CD4-positive, alpha-beta T cell treated with Interferon gamma for 1 hour (primary cell): ENCODE measurements around the gene CARD9.

Experiments used
- DNase-seq: peaks from one replicate; pipeline ENCODE4 v3.0.0-alpha.2; 2020

The CARD9 gene

DNA sequence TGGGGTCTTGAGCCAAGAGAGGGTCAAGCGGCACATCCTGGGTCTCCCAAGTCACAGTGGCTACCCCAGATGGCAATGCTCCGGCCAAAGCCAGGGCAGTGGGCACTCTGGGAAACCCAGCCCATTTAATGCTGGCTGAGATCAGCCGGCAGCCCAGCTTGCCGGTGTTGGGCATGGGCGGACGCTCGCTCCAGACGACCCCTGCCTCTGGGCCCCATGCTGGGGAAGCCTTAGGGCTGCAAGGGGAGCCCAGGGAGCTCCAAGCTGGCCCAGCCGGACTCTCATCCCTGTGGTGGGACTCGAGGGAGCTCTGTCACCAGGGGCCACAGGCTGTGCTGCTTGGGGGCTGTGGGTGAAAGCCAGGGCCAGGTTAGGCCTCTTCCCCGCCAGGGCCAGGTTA is 5.9 kb upstream of the CARD9 start:
- DNase-seq, result no peak

DNA sequence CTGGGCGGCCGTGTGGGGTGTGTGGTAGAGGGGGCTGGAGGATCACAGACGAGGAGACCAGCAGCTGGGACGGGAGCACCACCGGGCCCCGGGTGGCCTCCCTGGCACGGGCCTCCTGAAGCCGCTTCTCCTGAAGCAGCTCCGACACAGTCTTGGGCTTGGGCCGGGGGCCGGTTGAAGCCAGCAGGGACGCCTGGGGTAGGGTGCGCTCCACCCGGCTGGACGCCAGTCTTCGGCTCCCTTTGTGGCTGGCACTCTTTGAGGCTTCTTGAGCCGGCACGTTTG is 5.5 kb upstream of the CARD9 start:
- no peak for DNase-seq

DNA sequence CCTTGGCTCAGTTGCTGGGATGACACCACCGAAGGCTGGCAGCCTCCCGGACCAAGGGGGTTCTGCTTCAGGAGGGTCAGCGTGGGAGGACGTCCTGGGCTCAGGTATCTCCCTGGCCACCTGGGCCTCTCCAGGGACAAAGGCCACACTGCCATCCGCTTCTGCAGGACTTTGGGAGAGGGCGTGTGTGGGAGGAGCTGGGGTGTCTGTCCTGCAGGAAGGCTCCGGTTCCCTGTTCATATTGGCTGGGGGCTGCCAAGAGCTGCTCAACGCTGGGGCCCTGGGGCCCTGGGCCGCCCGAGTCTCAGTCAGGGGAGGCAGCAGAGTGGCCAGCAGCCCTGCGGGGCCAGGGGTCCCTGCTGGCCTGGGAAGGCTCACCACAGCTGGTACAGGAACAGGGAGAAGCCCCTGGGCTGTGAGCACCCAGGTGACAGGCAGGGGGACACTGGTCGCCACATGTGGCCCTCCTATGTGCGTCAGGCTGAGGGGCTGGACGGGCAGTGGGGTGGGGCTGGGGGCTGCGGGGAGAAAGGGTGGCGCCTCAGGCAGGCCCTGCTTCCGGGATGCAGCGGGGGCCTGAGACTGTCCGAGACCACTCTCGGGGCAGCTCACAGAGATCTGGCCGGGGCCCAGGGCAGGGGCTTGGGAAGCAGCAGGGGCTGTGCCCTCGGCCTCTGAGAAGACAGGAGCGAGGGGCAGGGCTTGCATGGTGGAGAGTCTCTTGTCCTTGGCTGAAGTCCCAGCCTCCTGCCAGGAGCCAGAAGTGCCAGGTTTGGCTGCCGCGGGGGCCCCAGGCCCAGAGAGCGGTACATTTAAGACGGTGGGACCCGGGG is 4.9 kb upstream of the CARD9 start:
- no peak for DNase-seq

DNA sequence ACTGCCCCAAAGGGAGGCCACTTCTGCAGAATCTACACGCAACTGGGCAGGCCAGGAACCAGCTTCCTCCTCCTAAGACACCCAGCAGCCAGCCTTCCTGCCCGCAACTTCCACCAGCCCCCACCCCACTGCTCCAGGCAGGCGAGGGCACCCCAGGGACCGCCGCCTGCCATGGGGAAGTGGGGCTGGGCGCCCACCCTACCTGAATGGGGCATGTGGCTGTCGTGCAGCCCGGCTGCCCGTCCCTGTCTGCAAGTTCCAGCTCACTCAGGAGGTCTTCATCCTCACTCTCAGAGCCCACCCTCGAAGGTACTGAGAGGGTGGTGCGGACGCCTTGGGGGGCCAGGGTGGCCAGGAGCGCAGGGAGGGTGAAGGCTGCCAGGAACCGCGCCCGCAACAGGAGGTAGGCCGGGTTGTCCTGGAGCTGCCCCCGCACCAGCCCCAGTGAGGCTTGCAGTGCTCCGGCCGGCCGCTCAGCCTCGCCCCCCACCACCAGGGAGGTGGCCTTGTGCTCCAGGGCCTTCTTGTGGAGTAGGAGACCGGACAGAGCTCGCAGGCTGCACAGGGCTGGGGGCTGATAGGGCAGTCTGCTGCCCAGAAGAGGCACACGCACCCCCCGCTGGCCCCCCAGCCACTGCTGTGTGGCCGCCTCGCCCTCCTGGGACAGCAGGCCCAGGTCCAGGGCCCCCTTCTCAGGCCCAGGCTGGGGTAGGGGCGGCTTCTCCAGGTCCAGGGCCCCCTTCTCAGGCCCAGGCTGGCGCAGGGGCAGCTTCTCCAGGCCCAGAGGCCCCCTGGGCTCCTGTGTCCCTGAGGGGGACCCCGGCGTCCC is 4.1 kb upstream of the CARD9 start:
- no peak for DNase-seq

DNA sequence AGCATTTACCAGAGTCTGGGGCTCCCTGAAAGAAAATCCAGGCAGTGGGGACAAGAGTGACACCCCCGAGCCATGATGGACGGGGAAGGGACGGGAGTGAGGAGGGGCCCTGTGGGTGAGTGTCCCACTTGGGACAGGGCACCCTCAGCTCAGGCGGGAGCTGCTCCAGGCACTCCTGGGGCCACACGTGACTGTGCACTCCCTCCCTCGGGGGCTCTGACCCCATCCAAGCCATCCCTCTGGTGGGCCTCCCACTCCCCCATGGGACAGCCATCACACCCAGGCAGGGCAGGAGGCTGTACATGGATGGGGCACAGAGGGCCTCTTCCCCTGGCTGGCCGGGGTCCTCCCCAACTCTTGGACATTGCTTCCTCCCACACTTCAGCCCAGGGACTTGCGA is 3.0 kb upstream of the CARD9 start:
- DNase-seq, result no peak

DNA sequence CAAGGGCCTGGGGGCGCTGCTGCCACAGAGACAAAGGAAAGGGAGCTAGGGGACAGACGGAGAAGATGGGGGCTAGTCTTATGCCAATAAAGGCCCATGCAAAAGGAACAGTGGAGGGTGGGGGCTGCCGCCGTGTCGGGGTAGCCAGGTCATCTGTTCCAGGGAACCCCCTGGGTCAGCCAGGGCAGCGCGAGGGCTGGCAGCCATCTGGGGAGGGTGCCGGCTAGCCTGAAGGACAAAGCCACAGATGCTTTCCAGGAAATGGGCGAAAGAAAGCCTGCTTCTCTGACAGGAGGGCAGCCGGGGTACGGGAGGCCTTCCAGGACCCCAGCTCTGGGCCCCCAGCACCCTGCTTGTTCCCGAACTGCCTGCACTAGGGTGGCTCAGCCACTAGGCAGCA is 1.6 kb upstream of the CARD9 start:
- no peak for DNase-seq

DNA sequence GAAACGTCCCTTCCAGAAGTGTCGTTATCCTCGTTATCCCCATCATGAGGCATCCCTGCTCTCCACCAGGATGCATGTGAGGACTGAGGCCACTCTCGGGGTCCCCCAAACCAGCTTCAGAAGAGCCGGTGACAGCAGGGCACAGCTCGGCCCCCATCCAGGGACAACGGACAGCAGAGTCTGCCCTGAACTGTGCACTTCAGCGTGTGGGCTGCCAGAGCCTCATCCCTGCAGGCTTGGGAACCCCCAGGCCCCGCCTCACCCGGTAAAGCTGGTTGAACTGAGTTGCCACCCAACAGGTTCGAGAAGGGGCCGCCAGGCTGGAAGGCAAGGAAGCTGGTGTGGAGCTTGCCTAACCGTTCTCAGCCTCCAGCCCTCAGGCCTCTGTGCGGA is 710 bp upstream of the CARD9 start:
- no peak for DNase-seq

DNA sequence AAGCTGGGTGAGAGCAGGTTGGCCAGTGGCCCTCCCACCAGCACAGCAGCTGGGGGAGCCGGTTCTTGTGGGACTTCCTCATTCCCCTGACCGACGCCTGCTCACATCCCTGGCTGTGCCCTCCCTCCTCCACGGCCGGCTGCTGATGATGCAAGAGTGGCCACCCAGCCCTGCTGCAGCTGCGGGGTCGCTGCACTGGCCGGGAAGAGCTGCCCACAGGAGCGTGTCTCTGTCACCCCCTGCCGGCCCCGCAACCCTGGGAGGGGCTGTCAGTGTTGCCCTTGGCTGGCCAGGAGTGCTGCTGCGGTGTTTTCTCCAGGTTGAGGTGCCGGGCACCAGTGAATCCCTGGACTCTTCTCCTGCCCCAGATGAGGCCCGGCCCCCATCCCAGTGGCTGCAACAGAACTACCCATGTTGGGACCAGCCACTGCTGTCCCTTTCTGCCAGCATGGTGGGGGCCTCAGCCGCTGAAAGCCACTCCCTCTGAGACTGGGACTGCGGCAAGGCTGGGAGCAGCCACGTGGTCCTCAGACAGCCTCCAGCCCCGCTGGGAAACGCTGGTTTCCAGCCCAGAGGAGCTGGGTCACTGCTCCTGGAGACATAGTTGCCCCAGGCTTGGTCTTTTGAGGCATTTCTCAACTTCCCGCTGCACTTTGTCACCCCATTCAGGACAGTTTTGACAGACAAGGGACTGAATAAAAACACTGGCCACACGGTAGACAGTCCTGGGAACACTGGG is 739 bp downstream of the CARD9 start:
- peak; percentile 53 for DNase-seq

DNA sequence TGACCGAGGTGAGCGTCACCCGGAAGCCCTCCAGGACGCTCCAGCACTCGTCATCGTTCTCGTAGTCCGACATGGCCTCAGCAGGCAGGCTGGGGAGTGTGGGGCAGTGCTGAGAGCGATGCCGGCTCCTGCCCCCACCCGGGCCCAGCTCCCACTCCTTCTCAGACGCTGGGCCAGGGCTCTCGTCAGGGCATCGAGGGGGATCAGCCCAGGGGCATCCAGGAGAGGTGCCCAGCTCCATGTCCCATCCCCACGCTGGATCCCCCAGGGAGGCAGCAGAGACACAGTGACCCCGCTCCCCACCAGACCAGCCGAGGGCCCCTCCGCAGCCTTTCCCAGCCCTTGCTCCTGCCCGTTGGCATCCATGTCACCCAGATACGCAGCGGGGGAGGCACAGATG is 1.5 kb downstream of the CARD9 start:
- no peak for DNase-seq

DNA sequence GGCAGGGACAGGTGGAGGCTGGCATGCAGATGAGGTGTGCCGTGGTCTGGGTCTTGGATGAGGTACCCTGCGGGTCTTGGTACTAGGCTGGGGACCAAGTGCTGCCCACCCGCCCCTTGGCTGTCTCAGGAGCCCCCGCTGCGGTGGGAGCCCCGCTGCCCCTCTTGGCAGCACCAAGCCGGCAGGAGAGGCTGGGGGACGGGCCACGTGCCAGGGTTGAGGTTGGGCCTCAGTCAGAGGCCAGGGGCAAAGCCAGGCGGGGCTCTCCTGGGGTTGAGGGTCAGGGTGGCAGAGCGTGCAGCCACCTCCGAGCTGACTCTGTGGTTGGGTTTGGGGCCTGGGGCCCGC is 2.0 kb downstream of the CARD9 start:
- DNase-seq, result no peak

DNA sequence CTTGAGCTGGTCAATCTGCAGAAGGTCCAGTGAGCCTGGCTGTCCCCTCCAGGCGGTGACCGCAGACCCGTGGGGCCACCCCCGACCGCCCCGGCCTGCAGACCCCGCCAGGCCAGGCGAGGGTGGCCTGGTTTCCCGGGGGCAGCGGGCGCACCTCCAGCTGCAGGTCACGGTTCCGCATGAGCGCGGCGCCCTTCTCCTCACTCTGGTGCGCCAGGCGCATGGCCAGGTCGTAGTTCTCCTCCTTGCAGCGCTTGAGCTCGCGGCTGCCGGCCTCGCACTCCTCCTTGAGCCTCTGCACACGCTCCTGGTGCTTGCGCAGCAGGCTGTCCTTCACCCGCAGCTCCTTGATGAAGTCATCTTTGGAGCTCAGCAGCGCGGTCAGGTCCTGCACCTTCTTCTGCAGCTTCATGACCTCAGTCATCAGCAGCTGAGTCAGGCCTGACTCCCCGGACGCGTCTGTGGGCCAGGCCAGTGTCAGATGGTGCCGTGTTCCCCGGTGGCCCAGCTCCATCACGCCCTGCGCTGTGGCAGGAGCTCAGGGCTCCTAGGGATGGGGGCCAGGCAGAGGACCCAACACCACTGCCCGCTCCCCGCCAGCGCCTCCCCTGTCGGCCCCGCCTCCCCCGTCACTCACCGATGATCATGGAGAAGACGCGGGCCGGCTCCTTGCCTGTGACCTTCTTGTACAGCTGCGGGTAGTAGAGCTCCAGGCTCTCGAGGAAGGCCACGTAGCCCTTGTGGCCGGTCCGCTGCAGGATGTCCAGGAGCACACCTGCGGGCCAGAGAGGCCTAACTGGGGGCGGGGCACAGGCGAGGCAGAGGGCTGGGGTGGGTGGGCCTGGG is 2.6 kb downstream of the CARD9 start:
- DNase-seq, result no peak

DNA sequence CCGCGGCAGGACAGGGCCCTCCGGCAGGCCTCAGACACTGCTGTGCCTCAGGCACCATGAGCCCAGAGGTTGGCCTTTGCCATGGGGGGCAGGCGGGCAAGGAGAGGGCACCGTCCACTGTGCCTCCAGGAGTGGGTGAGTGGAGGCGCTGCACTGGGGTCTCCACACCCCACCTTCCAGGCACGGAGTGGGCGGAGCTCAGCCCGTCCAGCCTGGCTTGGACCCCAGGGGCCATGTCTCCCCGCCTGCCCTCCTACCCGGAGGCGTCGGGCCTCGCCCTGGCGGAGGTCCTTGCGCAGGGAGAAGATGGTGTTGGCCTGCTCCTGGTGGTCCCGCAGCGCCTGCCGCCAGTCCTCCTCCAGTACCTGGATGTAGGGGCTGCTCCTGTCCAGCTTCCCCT is 3.4 kb downstream of the CARD9 start:
- DNase-seq, result no peak

DNA sequence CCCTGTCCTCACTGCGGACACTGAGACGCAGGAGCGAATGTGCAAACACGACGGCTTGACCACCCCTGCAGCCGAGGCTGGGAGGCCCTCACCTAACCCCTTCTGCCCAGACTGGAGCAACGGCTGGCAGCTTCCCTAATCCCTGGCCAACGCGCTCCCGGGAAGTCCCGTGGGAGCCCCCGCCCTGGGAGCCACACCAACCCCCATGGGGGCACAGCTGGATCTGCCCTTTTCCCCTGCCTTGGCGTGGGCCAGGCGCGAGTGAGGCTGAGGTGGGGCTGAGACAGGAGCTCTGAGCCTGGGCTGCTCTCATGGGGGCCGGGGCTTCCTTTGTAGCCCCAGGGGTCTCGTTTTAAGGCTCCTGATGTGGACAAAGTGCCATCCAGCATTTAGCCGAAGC is 5.3 kb downstream of the CARD9 start:
- no peak for DNase-seq

DNA sequence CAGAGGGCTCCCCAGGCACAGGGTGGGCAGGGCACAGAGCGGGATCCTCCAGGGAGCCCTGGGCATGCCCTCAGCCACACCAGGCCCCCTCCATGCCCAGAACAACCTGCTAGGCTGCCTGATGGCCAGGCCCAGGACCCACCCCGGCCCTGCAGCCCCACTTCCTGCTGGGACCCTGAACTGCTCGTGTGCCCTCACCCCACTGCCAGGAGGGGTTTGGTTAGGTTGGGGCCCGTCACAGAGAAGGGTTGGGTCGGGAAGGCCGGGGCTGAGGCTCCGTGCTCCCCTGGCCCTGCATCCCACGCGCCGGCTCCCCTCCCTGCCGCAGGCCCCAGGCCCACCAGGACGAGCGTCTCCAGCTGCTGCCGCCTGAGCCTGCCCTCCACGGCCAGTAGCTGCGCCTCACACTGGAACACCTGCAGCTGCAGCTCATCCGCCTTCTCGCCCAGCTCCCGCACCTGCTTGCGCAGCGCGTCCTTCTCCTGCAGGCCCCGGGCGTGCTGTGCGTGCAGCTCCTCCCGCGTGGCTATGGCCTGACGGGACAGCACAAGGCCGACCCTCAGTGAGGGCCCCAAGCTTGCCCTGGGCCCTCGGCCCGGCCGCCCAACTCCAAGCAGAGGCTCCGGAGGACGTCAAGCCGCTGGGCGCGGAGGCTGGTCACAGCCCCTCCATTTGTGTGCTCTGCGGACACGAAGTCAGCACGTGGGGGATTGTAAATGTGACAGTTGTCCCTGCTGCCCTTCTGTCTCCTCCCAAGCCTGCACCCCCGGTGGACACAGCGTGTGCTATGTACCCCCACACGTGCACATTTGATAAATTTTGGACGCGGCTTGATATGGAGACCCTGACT is 5.9 kb downstream of the CARD9 start:
- no peak for DNase-seq

DNA sequence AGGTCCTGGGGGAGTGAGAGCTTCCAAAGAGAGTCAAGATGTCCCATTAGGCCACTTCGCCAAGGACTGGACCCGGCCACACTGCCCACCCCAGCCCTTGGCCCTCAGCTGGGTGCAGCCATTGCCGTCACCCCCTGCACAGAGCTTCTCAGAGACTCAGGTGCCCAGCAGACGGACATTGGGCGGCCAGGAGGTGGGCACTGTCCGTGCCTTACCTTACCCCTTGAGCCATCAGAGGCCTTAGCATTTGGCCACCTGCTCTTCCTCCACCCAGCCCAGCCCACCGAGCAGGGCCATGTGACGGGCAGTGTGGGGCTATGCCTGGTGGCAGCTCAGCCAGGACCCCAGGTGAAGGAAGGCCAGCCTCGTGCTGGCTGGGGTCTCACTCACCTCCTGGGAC is 6.6 kb downstream of the CARD9 start:
- DNase-seq, result no peak

DNA sequence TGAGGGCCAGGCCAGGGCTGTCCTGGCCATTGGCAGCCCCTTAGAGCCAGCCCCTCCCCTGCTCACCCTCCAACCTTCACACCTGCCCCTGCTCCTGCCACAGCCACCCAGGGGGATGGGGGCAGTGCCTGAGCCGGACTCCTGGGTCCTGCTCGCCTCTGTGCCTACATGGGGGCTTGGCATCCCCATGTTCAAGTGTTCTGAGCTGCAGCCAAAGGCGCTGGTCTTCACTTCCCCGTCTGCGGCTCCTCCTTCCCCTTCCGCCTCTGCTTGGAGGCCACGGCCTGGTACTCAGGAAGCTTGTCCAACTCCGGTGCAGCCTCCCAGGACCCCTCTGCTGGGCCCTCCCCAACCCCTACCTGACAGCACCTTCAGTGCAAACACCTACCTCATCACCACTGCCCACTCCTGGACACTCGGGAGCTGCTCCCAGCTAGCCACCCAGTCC is 7.7 kb downstream of the CARD9 start:
- peak; percentile 19 for DNase-seq

DNA sequence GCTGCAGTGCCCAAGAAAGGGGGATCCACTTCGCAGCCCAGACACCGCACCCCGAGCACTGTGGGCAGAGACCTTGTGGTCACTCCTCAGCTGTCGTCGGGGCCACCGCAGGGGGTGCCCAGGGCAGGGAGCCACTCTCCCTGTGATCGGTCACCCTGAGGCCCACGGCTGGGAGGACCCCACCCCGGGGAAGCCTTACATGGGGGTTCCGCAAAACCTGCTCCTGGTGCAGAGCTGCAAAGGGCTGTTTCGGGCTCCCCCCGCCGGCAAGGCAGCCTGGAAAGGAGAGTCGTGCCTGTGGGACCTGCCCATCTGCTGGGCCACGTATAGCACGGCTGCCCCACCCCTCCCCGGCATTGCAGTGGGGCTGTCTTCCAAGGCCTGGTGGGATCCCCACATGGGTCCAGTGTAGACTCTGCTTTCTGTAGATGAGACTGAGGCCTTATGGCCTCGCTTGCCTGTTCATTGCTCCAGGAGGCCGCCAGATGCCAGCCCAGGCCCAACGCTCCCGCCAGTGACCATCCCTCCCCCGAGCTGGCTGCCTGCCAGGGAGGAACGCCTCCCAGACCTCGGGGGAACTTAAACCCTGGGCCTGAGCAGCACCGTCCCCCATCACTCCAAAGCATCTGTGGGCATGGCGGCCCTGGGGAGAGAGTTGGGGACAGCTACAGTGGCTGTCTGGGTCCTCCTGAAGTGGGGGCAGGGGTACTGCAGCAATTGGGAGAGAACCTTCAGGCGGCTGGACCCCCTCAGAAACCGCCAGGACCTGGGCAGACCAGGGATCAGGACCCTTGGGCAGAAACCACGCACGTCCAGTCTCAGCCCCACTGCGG is 8.3 kb downstream of the CARD9 start:
- DNase-seq, result no peak

DNA sequence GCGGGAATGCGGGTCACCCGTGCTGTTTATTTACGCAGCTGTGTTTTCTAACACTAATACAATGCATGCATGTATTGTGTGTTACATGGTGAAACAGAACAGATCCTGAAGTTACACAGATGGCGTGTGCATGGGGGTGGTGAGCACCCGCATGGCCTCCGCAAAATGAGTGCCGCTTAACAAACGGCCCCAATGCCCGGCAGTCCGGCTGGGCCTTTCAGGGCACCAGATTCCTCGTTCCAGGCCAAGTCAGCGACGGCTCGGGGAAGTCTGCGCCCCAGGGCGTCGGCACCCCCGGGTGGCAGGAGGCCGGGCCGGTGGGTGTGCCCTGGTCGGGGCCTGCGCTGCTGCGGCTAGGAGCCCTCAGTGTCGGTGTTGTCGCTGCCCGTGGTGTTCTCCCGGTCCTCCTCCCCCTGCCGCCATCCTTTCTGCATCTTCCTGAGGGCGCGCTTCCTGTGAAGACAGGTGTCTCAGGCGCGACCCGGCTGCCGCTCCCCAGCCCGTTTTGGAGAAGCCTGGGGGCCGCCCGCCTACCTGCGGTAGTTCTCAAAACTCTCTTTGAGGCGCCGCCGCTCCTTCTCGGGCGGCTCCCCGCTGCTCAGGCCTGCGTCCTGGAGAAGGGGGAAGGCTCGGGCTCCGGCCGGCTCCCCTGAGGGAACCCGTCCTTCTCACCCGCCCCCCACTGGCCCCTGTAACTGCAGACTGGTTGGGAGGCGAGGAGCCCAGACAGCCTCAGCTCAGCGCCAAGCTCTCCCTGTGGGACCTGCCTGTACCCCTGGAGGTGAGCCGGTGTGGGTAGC is 9.3 kb downstream of the CARD9 start:
- no peak for DNase-seq

DNA sequence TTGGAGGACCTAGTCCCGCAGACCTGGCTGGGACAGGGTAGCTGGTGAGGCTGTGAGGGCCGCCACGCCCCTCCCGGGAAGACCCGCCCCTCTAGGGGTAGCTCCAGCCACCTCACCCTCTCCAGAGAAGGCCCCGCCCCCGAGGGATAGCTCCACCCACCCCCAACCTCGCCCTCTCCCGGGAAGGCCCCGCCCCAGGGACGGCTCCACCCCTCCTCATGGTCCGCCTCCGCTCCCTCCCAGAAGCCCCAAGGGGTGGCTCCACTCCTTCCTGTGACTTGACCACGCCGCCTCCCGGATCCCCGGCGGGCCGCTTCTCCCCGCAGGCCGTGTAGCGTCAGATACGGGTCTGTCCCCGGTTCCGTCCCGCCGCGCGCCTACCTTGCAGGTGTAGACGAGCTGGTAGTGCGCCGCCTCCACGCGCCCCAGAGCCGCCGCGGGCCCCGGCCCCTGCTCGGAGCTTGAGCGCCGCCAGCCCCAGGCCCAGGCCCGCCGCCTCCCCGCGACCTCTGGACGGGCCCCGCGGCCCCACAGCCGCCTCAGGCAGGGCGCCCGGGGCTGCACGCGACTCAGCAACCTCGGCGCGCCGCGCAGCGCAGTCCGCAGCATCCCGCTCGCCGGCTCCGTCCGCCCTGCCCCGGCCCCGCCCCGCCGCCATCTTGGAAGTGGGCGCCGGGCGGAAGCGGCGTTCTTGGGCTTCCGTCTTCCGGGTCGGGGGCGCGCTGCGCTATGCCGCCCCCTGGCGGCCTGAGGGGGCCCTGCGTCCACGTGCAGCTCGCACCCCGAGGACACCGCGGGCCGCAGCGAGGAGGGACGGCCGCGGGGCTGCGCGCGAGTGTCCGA is 10.1 kb downstream of the CARD9 start, which contains the start of gene DNLZ:
Gene DNLZ (minus strand): TSS at position 639 of the 843 bp plus-strand sequence. CDS start 30 bp downstream, at position 609.
- peak; percentile 92 for DNase-seq
